HTR-8/SVneo (cell line): ENCODE data around the gene COMMD7.
"Not testable (repeated sequence)": the region's sequence is repeated elsewhere in the genome, so short reads cannot be mapped to it uniquely, and the experiment has no call there.

ENCODE experiments used
- DNase-seq: peaks from one replicate; pipeline ENCODE4 v3.0.0; 2011; ENCODE audit warnings: low spot score, mixed read lengths; ENCODE audit not compliant: insufficient read length
- FAIRE-seq: peaks from 2 replicates; lab custom pipeline; 2011; peaks lifted over from hg19 to GRCh38; lab: Jason Lieb, UNC

Gene COMMD7

DNA sequence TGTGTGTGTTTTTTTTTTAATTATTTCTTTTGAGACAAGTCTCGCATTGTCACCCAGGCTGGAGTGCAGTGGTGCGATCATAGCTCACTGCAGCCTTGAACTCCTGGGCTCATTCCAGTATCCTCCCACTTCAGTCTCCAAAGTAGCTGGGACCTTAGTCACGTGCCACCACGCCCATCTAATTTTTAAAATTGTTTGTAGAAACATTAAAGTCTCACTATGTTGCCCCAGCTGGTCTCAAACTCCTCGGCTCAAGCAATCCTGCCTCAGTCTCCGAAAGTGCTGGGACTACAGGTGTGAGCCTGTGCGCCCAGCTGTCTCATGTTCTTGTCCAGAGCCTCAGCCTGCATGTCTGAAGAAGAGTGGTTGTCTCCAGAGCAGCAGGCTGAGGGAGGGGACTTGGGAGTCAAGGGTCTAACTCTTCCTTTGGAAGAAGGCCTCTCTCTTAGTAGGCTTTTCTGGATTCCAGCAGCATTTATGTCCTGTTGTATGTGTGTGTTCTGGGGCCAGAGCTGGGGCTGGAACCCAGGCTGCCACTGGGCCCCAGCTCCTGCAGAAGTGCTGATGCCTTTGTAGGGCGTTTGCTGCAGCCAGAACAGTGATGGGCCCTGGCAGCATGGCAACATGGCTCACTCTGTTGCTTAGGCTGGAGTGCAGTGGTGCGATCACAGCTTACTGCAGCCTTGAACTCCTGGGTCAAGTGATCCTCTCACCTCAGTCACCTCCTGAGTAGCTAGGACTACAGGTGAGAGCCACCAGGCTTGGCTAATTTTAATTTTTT is 24.3 kb upstream of the COMMD7 start:
- FAIRE-seq (no peak), DNase-seq (no peak)

DNA sequence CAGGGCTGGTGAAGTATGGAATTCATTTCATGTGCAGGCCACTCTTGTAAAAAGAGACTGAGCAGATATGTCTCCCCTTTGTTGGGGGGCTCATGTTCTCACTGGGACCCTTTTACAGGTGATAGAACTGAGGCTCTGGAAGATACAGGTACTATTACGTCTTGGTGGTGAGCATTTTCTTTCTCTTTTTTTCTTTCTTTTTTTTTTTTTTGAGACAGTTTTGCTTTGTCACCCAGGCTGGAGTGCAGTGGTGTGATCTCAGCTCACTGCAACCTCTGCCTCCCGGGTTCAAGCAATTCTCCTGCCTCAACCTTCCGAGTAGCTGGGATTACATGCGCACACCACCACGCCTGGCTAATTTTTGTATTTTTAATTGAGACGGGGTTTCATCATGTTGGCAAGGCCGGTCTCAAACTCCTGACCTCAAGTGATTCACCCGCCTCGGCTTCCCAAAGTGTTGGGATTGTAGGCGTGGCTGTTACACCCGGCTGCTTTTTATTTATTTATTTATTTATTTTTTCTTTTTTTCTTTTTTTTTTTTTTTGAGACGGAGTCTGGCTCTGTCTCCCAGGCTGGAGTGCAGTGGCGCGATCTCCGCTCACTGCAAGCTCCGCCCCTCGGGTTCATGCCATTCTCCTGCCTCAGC is 22.1 kb upstream of the COMMD7 start:
- FAIRE-seq, DNase-seq: not testable (repeated sequence)

DNA sequence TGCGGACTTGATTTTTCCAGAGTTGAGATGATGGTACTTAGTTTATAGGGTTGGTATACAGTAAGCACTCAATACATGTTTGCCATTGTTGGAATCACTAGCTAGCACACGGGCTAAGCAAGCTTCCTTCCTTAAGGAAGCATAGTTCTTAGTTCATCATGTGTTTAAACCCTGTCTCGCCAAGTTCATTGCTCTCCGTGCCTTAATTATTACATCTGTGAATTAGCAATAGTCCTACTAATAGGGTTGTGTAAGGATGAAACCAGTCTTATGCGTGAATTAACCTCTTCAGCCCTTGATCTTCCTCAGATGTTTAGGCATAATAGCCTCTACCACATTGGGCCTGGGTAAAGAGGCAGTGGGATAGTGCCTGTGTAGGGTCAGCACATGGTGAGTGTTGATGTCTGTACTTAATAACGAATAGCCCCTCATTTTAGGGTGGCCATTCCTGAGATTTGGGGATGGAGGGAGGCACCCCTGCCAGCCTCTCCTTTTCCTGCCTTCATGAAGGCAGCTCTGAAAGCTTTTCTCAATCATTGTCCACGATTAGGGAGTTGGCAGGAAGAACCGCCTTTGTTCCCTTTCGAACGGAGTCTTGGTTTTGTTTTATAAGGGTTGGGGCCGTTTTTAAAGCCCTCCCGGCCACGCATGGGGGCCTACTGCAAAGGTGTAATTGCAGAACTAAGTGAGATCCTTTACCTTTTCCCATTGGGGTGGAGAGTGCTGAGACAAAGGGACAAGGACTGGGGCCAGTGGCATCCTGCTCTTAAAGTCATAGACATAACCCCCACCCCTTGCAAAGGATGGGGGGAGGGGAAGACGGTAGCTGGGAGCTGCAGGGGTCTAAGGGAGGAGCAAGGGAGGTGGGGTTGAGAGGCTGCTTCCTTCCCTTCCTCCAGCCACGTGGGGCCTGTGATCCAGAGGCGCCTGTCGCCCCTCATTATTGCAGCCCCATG is 21.0 kb upstream of the COMMD7 start:
- FAIRE-seq (no peak), DNase-seq (no peak)

DNA sequence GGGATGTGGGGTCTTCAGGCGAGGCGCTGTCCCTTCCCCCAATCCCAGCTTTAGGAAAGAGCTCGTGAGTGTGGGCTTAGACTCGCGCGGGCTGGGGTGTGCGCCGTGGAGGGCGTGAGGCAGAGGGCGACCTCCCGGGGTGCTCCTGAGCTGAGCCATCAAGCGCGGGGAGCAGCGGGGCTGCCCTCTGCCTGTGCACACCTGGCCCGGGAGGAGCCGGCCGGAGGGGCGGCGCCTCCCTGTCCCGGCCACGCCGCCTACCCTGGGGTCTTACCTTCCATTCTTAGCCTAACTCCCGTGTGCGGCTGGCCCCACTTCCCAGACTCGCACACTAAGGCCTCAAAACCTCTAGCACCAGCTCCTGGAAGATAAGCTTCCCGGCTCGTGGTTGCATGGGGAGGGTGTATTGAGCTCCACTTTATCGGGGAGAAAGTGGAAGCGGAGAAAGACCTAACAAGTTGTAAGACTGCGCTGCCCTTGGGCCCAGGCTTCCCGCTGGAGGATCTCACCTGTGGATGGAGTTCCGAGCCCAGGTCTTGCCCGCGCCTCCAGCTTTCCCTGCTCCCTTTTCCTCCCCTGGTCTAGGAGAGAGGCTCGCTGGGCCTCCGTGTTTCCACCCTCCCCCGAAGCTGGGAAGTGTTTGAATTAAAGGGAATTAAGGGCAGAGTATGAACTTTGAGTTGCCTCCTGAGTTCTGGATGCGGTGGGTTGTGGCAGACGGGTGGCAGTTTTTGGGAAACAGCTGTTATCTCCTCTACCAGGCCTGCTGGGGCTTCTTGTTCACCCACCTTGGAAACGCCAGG is 20.1 kb upstream of the COMMD7 start:
- DNase-seq (no peak), FAIRE-seq (no peak)

DNA sequence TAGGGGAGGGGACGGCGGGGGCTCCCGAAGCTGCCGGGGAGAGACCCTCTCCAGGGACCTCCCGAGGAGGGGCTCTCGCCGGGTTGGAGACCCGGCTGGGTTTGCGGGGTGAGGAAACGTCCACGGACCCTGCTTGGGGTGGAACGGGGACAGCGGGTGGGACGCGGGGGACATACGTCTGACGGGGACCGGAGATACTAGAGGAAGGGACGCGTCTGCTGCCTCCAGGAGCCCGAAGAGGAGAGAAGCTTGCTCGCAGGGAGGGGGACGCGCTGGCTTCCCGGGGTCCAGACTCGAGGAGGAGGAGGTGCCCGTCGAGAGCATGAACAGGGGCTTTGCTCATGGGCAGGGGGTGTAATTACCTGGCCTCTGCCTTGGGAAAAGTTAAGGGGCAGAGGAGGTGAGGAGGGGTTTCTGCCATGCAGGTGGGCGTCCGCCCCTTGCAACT is 19.5 kb upstream of the COMMD7 start:
- FAIRE-seq (no peak), DNase-seq (no peak)

DNA sequence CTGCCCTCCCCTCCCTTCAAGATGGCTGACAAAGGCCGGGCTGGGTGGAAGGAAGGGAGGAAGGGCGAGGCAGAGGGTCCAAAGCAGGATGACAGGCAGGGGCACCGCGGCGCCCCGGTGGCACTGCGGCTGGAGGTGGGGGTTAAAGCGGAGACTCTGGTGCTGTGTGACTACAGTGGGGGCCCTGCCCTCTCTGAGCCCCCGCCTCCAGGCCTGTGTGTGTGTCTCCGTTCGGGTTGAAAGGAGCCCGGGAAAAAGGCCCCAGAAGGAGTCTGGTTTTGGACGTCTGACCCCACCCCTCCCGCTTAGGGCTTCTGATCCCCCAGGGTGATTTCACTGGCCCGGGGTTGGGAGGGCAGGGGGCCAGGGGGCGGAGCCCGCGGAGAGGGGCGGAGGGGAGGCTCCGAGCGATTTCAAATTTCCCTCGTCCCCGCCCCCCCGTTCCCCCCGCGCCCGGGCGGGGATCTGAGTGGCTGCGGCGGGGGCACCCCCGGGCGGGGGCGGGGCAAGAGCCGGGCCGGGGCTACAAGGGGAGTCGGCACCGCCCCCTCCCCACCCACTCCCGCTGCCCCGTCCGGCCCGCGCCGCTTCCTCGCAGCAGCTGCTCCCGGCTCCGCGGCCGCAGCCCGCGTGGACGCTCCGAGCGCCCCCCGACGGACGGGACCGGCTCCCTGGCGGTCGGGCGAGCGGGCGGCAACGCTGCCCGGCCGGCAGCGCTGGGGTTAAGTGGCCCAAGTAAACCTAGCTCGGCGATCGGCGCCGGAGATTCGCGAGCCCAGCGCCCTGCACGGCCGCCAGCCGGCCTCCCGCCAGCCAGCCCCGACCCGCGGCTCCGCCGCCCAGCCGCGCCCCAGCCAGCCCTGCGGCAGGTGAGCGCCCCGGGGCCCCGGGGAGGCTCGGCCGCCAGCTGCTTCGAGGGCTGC is 18.8 kb upstream of the COMMD7 start, which contains the start of gene DNMT3B:
DNMT3B (plus strand) TSS at position 555 of the 923 bp plus-strand sequence. CDS start 17,939 bp downstream, outside the sequence.
- DNase-seq: peak; percentile 90
- peak; percentile 77 for FAIRE-seq

DNA sequence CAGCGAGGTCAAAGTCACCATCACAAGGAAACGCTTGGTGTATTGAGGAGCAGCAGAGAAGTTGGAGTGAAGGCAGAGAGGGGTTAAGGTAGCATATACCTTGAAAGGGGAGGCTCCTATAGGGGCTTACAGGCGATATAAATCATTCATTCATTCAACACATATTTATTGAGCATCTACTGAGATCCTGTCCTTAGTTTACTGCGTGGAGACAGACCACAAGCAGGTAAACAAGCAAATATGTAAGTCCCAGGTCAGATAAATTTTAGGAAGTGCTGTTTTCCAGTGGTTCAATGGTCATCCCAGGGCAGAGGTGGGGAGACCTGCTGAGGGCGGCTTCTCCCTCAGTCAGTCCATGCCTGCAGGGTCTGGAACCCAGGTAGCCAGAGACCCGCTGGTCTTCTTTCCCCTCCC is 18.2 kb upstream of the COMMD7 start:
- DNase-seq (no peak), FAIRE-seq (no peak)

DNA sequence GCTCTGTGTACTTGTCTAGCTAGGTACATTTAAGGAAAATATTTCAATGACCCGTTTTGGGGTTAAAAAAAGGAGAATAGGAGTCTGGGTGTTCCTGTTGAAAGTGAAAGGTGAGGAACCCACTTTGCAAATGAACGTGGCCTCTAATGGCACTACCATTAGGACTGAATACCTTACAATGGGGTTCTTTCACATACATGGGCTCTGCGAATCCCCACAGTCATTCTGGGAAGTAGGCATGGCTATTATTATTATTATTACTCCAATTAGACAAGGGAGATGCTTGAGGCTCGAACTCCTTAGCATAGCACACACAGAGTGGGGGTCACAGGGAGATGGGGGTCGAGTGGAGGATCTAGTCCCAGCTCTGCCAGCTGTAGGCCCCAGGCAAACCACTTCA is 12.9 kb upstream of the COMMD7 start:
- FAIRE-seq (no peak), DNase-seq (no peak)

DNA sequence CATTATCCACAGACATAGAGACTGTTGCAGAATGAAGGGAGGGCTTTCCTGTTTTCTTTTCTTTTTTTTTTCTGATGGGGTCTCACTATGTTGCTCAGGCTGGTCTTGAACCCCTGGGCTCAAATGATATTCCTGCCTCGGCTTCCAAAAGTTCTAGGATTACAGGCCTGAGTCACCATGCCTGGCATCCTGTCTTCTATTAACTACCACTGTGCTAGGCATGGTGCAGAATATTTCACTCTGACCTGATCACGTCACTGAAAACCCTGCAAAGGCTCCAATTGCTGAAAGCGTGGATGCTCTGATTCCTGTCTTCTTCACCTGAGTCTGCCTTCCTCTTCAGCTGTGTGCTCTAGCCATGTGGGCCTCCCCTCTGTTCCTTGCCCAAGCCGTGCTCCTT is 10.5 kb upstream of the COMMD7 start:
- FAIRE-seq: no peak
- DNase-seq: no peak

DNA sequence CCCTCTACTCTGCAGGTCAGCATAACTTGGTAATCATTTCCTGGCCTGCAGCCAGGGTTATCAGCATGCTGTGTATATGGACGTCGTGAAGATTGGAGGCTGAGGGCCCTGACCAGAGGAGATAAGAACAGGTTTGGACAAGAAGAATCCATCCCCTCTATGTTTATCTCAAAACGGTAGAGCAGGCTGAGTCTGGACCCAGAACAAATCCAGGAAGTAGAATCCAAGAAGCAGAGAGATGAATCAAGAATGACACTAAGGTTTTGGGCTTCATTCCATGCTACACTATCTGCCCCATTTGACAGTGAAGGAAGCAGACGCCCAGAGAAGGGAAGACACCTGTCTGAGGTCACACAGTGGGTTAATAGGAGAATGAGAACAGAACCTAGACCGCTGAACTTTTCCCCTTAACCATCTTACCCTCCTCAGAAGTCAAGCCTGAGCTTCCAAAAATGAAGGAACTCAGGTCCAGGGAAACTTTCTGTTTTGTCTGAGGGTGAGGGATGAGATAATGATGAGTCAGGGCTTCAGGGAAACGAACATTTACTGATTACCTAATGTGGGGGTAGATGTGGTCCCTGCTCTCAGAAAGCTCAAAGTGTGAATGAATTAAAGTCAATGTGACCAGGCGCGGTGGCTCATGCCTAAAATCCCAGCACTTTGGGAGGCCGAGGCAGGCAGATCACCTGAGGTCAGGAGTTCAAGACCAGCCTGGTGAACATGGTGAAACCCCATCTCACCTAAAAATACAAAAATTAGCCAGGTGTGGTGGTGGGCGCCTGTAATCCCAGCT is 9.4 kb upstream of the COMMD7 start:
- FAIRE-seq: no peak
- no peak for DNase-seq

DNA sequence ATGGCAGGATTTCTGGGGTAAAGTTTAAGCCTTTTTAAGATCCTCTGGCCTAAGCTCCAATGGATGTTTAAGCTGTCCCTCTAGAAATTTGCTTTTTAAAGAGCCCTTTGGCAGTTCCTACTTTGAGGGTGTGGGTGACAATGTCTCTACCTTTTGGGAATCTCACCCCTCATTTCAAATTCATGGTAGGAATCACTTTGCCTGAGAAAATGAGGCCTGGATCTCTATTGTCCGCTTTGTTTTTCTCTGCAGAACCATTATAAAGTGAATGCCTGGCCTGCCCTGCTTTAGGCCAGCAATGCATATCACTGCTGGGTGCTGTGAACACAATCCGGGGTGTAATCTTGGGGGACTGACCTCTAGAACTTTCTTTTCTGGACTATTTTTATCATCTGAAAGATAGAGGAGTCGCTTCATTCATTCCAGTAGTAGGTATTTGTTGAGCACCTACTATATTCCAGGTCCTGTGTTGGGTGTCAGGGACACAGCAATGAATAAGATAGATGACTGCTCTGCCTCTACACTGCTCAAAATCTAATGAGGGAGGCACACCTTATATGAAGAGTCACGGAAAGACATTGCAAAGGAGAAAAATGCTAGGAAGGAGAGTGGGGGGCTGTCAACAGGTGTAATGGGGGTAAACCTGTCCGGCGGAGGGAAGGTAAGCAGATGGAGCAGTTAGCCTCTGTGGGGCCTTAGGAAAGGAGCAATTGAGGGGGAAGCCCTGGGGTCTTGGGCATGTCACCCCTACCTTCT is 8.6 kb upstream of the COMMD7 start:
- FAIRE-seq: no peak
- no peak for DNase-seq

DNA sequence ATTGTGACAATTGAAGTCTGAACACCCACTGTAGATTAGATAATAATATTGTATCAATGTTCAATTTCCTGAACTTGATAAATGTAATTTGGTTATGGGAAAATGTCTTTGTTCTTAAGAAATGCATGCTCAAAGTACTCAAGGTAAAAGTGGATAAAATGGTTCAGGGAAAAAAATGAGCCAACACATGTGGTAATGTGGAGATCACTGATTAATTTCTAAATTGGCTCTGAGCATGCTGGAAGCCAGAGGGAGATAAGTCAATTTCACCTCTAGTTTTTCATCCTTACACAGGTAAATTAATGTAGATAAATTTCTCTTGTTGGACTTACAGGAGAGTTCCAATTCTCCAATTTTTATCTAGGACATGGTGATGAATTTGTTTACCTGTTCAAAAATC is 8.0 kb upstream of the COMMD7 start:
- no peak for DNase-seq
- FAIRE-seq: no peak

DNA sequence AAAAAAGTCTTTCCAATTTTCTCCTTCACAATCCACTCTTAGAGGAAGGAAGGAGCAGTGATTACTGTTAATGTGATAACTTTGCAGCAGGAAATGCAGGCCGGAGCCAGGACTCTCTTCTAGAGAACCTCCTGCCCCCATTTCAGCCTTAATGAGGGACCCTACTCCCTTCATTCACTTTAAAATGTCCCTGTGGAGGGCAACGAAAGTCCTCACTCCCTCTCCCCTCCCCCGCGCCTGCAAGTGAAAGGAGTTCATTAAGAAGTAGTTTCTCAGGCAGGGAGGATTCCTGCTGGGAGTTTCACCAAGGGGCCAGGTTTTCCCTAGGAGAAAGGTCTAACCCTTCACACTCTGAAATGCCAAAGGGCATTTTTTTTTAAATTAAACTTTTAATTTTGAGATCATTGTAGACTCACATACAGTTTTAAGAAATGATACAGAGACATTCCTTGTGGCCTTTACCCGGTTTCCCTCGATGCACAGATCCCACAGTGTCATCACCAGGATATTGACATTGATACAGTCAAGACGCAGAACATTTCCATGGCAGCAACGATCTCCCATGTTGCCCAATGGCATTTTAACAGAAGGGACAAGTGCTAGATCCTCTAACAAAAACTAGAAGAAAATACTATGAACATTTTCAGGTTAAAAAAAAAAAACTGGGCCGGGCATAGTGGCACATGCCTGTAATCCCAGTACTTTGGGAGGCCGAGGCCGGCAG is 6.8 kb upstream of the COMMD7 start:
- FAIRE-seq: no peak

DNA sequence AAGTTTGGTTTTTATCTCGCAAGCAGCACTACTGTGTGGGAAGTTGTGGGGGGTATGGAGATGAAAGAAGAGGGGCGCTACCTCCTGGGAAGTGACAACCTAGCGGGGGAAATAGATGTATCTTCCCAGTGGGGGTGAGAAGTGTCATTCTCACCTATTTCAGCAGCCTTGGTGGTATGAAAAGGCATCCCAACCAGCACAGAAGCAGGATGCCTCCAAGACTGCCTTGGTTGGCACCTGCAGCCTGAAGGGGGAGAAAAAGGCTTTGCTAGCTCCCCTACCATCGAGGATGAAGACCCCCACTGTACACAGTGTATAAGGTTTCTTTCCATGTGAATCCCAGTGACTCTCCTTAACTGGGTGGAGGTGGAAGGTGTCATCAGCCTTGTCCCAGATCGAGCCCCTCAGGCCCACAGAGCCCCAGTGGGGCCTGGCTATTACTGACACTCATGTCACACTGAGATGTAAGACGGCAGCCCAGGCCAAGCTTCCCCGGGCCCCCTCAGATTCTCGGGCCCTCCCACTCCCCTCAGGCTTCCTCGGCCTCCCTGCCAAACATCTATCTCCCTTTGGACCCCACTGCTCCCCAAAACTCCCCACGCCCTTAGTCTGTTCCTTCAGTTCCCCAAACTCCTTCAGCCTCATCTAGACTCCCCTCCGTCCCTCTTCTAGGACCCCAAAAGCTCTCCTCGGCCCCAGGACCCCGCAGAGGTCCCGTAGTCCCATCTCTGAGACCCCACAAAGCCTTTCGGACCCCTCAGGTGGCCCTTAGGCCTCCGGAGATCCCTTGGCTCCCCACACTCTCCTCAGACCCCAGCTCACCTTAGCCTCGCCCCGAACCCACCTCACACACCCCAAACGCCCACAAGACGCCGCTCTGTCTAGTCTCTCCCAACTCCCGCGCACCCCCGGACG is 688 bp downstream of the COMMD7 start:
- FAIRE-seq (no peak), DNase-seq (no peak)

More for the DNA sequence above, 6.8 kb upstream of the COMMD7 start:
- no peak for DNase-seq

DNA sequence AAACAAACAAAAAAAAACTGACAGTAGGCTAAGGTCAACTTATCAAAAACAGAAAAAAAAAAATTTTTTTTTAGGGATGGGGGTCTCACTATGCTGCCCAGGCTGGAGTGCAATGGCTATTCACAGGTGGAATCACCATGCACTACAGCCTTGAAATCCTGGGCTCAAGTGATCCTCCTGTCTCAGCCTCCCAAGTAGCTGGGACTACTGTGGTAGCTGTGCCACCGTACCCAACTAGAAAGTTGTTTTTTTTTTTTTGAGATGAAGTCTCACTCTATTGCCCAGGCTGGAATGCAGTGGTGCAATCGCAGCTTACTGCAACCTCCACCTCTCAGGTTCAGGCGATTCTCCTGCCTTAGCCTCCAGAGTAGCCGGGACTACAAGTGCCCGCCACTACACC is 2.1 kb downstream of the COMMD7 start:
- no peak for DNase-seq

More for the DNA sequence above, 2.1 kb downstream of the COMMD7 start:
- FAIRE-seq: no peak
